ENCODE data around the gene TRERF1. TPM values are rescaled to one million over a fixed set of nuclear protein-coding genes. Genes with fewer than 3 reads are reported as not detected.

The TRERF1 gene
- total RNA-seq, 1 experiment from 2014 or later, result 13.9 TPM

- CTCF ChIA-PET, result no interaction called here
- Histone ChIP-seq H3F3A (ENCODE audit: low read length, unreplicated experiment) (no peaks in the 10 kb centered on the region), H3K79me2 (ENCODE audit: low read length) (peaks cover 49% of the 10 kb centered on the region), H2AFZ (ENCODE audit: low read length) (no peak overlapping the region), H4K20me1 (ENCODE audit: low read length) (no peaks in the 10 kb centered on the region), H3K9me3 (ENCODE audit: low read length) (no peaks in the 10 kb centered on the region), H3K4me2 (ENCODE audit: low read length) (no peak overlapping the region), H3K27me3 (ENCODE audit: low read length) (no peaks in the 10 kb centered on the region), H3K4me3 (ENCODE audit: low read length) (no peak overlapping the region), H3K27ac (ENCODE audit: low read length) (no peak overlapping the region), H3K9ac (ENCODE audit: low read length) (no peak overlapping the region), H3K9me2 (replicated peaks; ENCODE audit: low read length) (no peaks in the 10 kb centered on the region), H3K4me1 (ENCODE audit: insufficient read depth, low read length) (peaks cover 7% of the 10 kb centered on the region), H3K36me3 (ENCODE audit: low read depth, low read length) (no peaks in the 10 kb centered on the region)
- intact Hi-C loops (cut with micrococcal nuclease), result no loop called here
- POLR2A ChIA-PET (ENCODE audit: unreplicated experiment), result no interaction called here
- ATAC-seq (no peak), DNase-seq (no peak)
- TF ChIP-seq CTCF (conservative IDR thresholded peaks at IDR 0.05; ENCODE audit: low read depth, low read length) (no peak), EZH2phosphoT487 (IDR thresholded peaks at IDR 0.05; ENCODE audit: borderline replicate concordance, low read length) (no peak), EZH2 (IDR thresholded peaks at IDR 0.05; ENCODE audit: low read length, unreplicated experiment) (no peak)
- no TSS peak for BruUV-seq (replicated peaks)
Measured at GRCh38 chr6:42306439-42307140, 145.1 kb downstream of the TRERF1 start.

GRCh38 chr6:42304053-42304712 lies 147.5 kb downstream of the TRERF1 start:
- Histone ChIP-seq H3K27me3 (ENCODE audit: low read length) (no peaks in the 10 kb centered on the region), H3K36me3 (ENCODE audit: low read depth, low read length) (peaks cover 10% of the 10 kb centered on the region; the same call in 1 of the 2 replicates), H3K79me2 (ENCODE audit: low read length) (peaks cover 49% of the 10 kb centered on the region), H2AFZ (ENCODE audit: low read length) (no peak overlapping the region), H3K9me3 (ENCODE audit: low read length) (no peaks in the 10 kb centered on the region), H3K4me2 (ENCODE audit: low read length) (no peak overlapping the region), H4K20me1 (ENCODE audit: low read length) (no peaks in the 10 kb centered on the region), H3K27ac (ENCODE audit: low read length) (no peak overlapping the region), H3K9me2 (replicated peaks; ENCODE audit: low read length) (no peaks in the 10 kb centered on the region), H3K4me1 (ENCODE audit: insufficient read depth, low read length) (peaks cover 13% of the 10 kb centered on the region), H3F3A (ENCODE audit: low read length, unreplicated experiment) (no peaks in the 10 kb centered on the region), H3K9ac (ENCODE audit: low read length) (no peak overlapping the region), H3K4me3 (ENCODE audit: low read length) (no peak overlapping the region)
- intact Hi-C loops (cut with micrococcal nuclease), result no loop called here
- TF ChIP-seq EZH2phosphoT487 (IDR thresholded peaks at IDR 0.05; ENCODE audit: borderline replicate concordance, low read length) (no peak), EZH2 (IDR thresholded peaks at IDR 0.05; ENCODE audit: low read length, unreplicated experiment) (no peak), CTCF (conservative IDR thresholded peaks at IDR 0.05; ENCODE audit: low read depth, low read length) (no peak)
- DNase-seq (no peak), ATAC-seq (no peak)
- ChIA-PET POLR2A (ENCODE audit: unreplicated experiment) (no interaction called here), CTCF (interaction anchor here (1.4 kb wide), 1 partner anchor 244 kb away, joined by 3 read pairs; no protein-coding TSS in a partner anchor)
- BruUV-seq (replicated peaks), result no TSS peak

GRCh38 chr6:42302411-42302810 lies 149.3 kb downstream of the TRERF1 start:
- Histone ChIP-seq H3K27ac (ENCODE audit: low read length) (no peak overlapping the region), H3K4me1 (ENCODE audit: insufficient read depth, low read length) (peaks cover 17% of the 10 kb centered on the region), H2AFZ (ENCODE audit: low read length) (no peak overlapping the region), H3K36me3 (ENCODE audit: low read depth, low read length) (peaks cover 10% of the 10 kb centered on the region; the same call in 1 of the 2 replicates), H3K4me2 (ENCODE audit: low read length) (no peak overlapping the region), H3K9ac (ENCODE audit: low read length) (no peak overlapping the region), H4K20me1 (ENCODE audit: low read length) (no peaks in the 10 kb centered on the region), H3F3A (ENCODE audit: low read length, unreplicated experiment) (no peaks in the 10 kb centered on the region), H3K4me3 (ENCODE audit: low read length) (no peak overlapping the region), H3K9me3 (ENCODE audit: low read length) (no peaks in the 10 kb centered on the region), H3K9me2 (replicated peaks; ENCODE audit: low read length) (no peaks in the 10 kb centered on the region), H3K79me2 (ENCODE audit: low read length) (peaks cover 38% of the 10 kb centered on the region), H3K27me3 (ENCODE audit: low read length) (no peaks in the 10 kb centered on the region)
- no peak for ATAC-seq
- BruUV-seq (replicated peaks), result no TSS peak
- CTCF ChIA-PET, result no interaction called here
- no peak for DNase-seq
- POLR2A ChIA-PET (ENCODE audit: unreplicated experiment), result no interaction called here
- no peak for TF ChIP-seq CTCF (conservative IDR thresholded peaks at IDR 0.05; ENCODE audit: low read depth, low read length)
- intact Hi-C loops (cut with micrococcal nuclease), result no loop called here
